ENCODE measurements around the gene WDR27.

Gene WDR27

GRCh38 chr6:169420912-169421543, 280.8 kb downstream of the WDR27 start:
- no peaks in the 10 kb centered on the region for H3K9me3 ChIP-seq (ENCODE audit: low read length)
- H3K27ac ChIP-seq (ENCODE audit: low read depth, low read length): no peak overlapping the region
- no peaks in the 10 kb centered on the region for H3K4me1 ChIP-seq (ENCODE audit: insufficient read depth, low read length)
- no peaks in the 10 kb centered on the region for H3K36me3 ChIP-seq (ENCODE audit: insufficient read depth, low read length)
- no peak overlapping the region for H3K9ac ChIP-seq (ENCODE audit: low read length)
- no peak overlapping the region for H3K4me3 ChIP-seq (ENCODE audit: low read depth in 1 of 2, low read length in 2 of 2)
- no peaks in the 10 kb centered on the region for H3K27me3 ChIP-seq (ENCODE audit: control insufficient read depth in 1 of 2, insufficient read depth in 2 of 2, low read length in 2 of 2)

- H3K9ac ChIP-seq (ENCODE audit: low read length): no peak overlapping the region
- H3K4me3 ChIP-seq (ENCODE audit: low read depth in 1 of 2, low read length in 2 of 2): no peak overlapping the region
- peaks cover 7% of the 10 kb centered on the region for H3K9me3 ChIP-seq (ENCODE audit: low read length)
- H3K27me3 ChIP-seq (ENCODE audit: control insufficient read depth in 1 of 2, insufficient read depth in 2 of 2, low read length in 2 of 2): no peaks in the 10 kb centered on the region
- H3K4me1 ChIP-seq (ENCODE audit: insufficient read depth, low read length): no peaks in the 10 kb centered on the region
- H3K27ac ChIP-seq (ENCODE audit: low read depth, low read length): no peak overlapping the region
- H3K36me3 ChIP-seq (ENCODE audit: insufficient read depth, low read length): no peaks in the 10 kb centered on the region
Observed at GRCh38 chr6:169417101-169417500, 284.7 kb downstream of the WDR27 start.

- no peaks in the 10 kb centered on the region for H3K27me3 ChIP-seq (ENCODE audit: control insufficient read depth in 1 of 2, insufficient read depth in 2 of 2, low read length in 2 of 2)
- no peak overlapping the region for H3K27ac ChIP-seq (ENCODE audit: low read depth, low read length)
- peaks cover 7% of the 10 kb centered on the region for H3K9me3 ChIP-seq (ENCODE audit: low read length)
- no peaks in the 10 kb centered on the region for H3K4me1 ChIP-seq (ENCODE audit: insufficient read depth, low read length)
- H3K9ac ChIP-seq (ENCODE audit: low read length): no peak overlapping the region
- no peak overlapping the region for H3K4me3 ChIP-seq (ENCODE audit: low read depth in 1 of 2, low read length in 2 of 2)
- H3K36me3 ChIP-seq (ENCODE audit: insufficient read depth, low read length): no peaks in the 10 kb centered on the region
Observed at GRCh38 chr6:169416249-169416648, 285.6 kb downstream of the WDR27 start.

- Histone ChIP-seq H3K27ac (ENCODE audit: low read depth, low read length) (no peak overlapping the region), H3K36me3 (ENCODE audit: insufficient read depth, low read length) (no peaks in the 10 kb centered on the region), H3K9ac (ENCODE audit: low read length) (no peak overlapping the region), H3K9me3 (ENCODE audit: low read length) (peaks cover 7% of the 10 kb centered on the region), H3K27me3 (ENCODE audit: control insufficient read depth in 1 of 2, insufficient read depth in 2 of 2, low read length in 2 of 2) (no peaks in the 10 kb centered on the region), H3K4me1 (ENCODE audit: insufficient read depth, low read length) (no peaks in the 10 kb centered on the region), H3K4me3 (ENCODE audit: low read depth in 1 of 2, low read length in 2 of 2) (no peak overlapping the region)
Observed at GRCh38 chr6:169415179-169415578, 286.6 kb downstream of the WDR27 start.

- Histone ChIP-seq H3K4me1 (ENCODE audit: insufficient read depth, low read length) (no peaks in the 10 kb centered on the region), H3K27me3 (ENCODE audit: control insufficient read depth in 1 of 2, insufficient read depth in 2 of 2, low read length in 2 of 2) (no peaks in the 10 kb centered on the region), H3K36me3 (ENCODE audit: insufficient read depth, low read length) (no peaks in the 10 kb centered on the region), H3K4me3 (ENCODE audit: low read depth in 1 of 2, low read length in 2 of 2) (no peak overlapping the region), H3K27ac (ENCODE audit: low read depth, low read length) (no peak overlapping the region), H3K9ac (ENCODE audit: low read length) (no peak overlapping the region), H3K9me3 (ENCODE audit: low read length) (peaks cover 7% of the 10 kb centered on the region)
Observed at GRCh38 chr6:169411722-169412121, 290.1 kb downstream of the WDR27 start.

- H3K36me3 ChIP-seq (ENCODE audit: insufficient read depth, low read length): no peaks in the 10 kb centered on the region
- H3K27ac ChIP-seq (ENCODE audit: low read depth, low read length): no peak overlapping the region
- no peak overlapping the region for H3K4me3 ChIP-seq (ENCODE audit: low read depth in 1 of 2, low read length in 2 of 2)
- H3K27me3 ChIP-seq (ENCODE audit: control insufficient read depth in 1 of 2, insufficient read depth in 2 of 2, low read length in 2 of 2): no peaks in the 10 kb centered on the region
- peaks cover 7% of the 10 kb centered on the region for H3K9me3 ChIP-seq (ENCODE audit: low read length)
- peaks cover 3% of the 10 kb centered on the region for H3K4me1 ChIP-seq (ENCODE audit: insufficient read depth, low read length)
- H3K9ac ChIP-seq (ENCODE audit: low read length): no peak overlapping the region
Observed at GRCh38 chr6:169411296-169411695, 290.5 kb downstream of the WDR27 start.

GRCh38 chr6:169409742-169410312, 292.0 kb downstream of the WDR27 start:
- Histone ChIP-seq H3K4me3 (ENCODE audit: low read depth in 1 of 2, low read length in 2 of 2) (no peak overlapping the region), H3K9me3 (ENCODE audit: low read length) (peaks cover 7% of the 10 kb centered on the region), H3K9ac (ENCODE audit: low read length) (no peak overlapping the region), H3K27me3 (ENCODE audit: control insufficient read depth in 1 of 2, insufficient read depth in 2 of 2, low read length in 2 of 2) (no peaks in the 10 kb centered on the region), H3K4me1 (ENCODE audit: insufficient read depth, low read length) (peaks cover 7% of the 10 kb centered on the region), H3K36me3 (ENCODE audit: insufficient read depth, low read length) (no peaks in the 10 kb centered on the region), H3K27ac (ENCODE audit: low read depth, low read length) (no peak overlapping the region)

- H3K27me3 ChIP-seq (ENCODE audit: control insufficient read depth in 1 of 2, insufficient read depth in 2 of 2, low read length in 2 of 2): no peaks in the 10 kb centered on the region
- H3K9ac ChIP-seq (ENCODE audit: low read length): no peak overlapping the region
- H3K4me3 ChIP-seq (ENCODE audit: low read depth in 1 of 2, low read length in 2 of 2): no peak overlapping the region
- H3K27ac ChIP-seq (ENCODE audit: low read depth, low read length): no peak overlapping the region
- peaks cover 7% of the 10 kb centered on the region for H3K4me1 ChIP-seq (ENCODE audit: insufficient read depth, low read length)
- H3K36me3 ChIP-seq (ENCODE audit: insufficient read depth, low read length): no peaks in the 10 kb centered on the region
- no peaks in the 10 kb centered on the region for H3K9me3 ChIP-seq (ENCODE audit: low read length)
Observed at GRCh38 chr6:169407325-169407724, 294.5 kb downstream of the WDR27 start.
